ENCODE data around the gene SKAP1. TPM values are rescaled to one million over a fixed set of nuclear protein-coding genes. Genes with fewer than 3 reads are reported as not detected.
"Not testable (repeated sequence)": the region's sequence is repeated elsewhere in the genome, so short reads cannot be mapped to it uniquely, and the experiment has no call there.

SKAP1 gene
- total RNA-seq, 4 donors from 2014 or later = 0.93 to 1.9 (median 1.1) TPM; not detected in 1

- TF ChIP-seq, protein P1, sequence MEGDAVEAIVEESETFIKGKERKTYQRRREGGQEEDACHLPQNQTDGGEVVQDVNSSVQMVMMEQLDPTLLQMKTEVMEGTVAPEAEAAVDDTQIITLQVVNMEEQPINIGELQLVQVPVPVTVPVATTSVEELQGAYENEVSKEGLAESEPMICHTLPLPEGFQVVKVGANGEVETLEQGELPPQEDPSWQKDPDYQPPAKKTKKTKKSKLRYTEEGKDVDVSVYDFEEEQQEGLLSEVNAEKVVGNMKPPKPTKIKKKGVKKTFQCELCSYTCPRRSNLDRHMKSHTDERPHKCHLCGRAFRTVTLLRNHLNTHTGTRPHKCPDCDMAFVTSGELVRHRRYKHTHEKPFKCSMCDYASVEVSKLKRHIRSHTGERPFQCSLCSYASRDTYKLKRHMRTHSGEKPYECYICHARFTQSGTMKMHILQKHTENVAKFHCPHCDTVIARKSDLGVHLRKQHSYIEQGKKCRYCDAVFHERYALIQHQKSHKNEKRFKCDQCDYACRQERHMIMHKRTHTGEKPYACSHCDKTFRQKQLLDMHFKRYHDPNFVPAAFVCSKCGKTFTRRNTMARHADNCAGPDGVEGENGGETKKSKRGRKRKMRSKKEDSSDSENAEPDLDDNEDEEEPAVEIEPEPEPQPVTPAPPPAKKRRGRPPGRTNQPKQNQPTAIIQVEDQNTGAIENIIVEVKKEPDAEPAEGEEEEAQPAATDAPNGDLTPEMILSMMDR (IDR thresholded peaks at IDR 0.05) = no peak
- ATAC-seq (ENCODE audit: low FRiP score) (no peak), DNase-seq (ENCODE audit: low spot score) (no peak)
Measured at GRCh38 chr17:48211787-48212186, 218.2 kb downstream of the SKAP1 start.

GRCh38 chr17:48211011-48211410 is 219.0 kb downstream of the SKAP1 start:
- TF ChIP-seq, protein P1 (IDR thresholded peaks at IDR 0.05) = no peak
- DNase-seq (ENCODE audit: low spot score) (no peak), ATAC-seq (ENCODE audit: low FRiP score) (no peak)

GRCh38 chr17:48209973-48210372 is 220.0 kb downstream of the SKAP1 start:
- TF ChIP-seq, protein P1 (IDR thresholded peaks at IDR 0.05) = no peak
- DNase-seq (ENCODE audit: low spot score) = no peak

GRCh38 chr17:48207776-48208544 is 222.1 kb downstream of the SKAP1 start:
- DNase-seq (ENCODE audit: low spot score) (no peak), ATAC-seq (ENCODE audit: low FRiP score) (no peak)
- TF ChIP-seq, protein P1 (IDR thresholded peaks at IDR 0.05) = no peak

More at GRCh38 chr17:48209973-48210372, 220.0 kb downstream of the SKAP1 start:
- ATAC-seq (ENCODE audit: low FRiP score) = no peak

GRCh38 chr17:48207036-48207435 is 223.0 kb downstream of the SKAP1 start:
- not testable (repeated sequence) for ATAC-seq (ENCODE audit: low FRiP score); DNase-seq (ENCODE audit: low spot score)

- no peak for ATAC-seq (ENCODE audit: low FRiP score)
- DNase-seq (ENCODE audit: low spot score) = no peak
- TF ChIP-seq, protein P1 (IDR thresholded peaks at IDR 0.05) = no peak
Measured at GRCh38 chr17:48202959-48203358, 227.1 kb downstream of the SKAP1 start.

DNA sequence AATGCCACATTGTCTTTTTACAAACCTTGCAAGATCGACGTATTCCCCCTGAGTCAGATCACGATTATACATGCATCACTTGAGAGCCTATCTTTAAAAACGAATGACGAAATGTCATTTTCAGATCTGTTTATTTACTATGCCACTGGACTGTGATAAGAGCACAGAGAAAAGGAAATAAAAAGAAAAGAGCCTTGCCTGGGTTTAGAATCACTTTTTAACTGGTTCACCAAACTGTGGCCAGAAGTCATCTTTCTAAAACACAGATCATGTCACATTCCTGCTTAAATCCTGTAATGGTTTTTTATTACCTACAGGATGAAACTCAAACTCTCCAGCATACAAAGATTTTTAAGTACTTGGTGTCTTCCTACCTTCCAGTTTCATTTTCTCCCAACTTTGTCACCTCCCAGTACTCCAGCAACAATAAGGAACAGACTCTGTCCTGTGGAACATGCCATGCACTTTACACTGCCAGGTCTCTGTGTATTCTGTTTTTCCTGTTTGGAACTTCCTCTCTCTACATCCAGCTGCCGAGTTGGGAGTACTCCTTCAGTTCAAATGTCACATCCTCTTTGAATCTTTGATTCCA is 231.0 kb downstream of the SKAP1 start:
- DNase-seq (ENCODE audit: low spot score) (no peak), ATAC-seq (ENCODE audit: low FRiP score) (no peak)
- TF ChIP-seq, protein P1 (IDR thresholded peaks at IDR 0.05) = no peak

All from omental fat pad (tissue), 4 donors.